ENCODE data around the gene FGGY. TPM values are rescaled to one million over a fixed set of nuclear protein-coding genes. Genes with fewer than 3 reads are reported as not detected.

The FGGY gene
- total and polyA plus RNA-seq, 2 donors (not counting 1 experiment from before 2014, with no cell fraction given): 6.1 to 38.5 TPM

GRCh38 chr1:59477867-59478266 lies 181.0 kb downstream of the FGGY start:
- CTCF ChIA-PET: no interaction called here
- H3K4me3 ChIP-seq (ENCODE audit: control extremely low read depth in 1 of 5, extremely low read depth in 1 of 5, insufficient read depth in 1 of 5, low read depth in 2 of 5, low read length in 4 of 5): no peak overlapping the region
- no peaks in the 10 kb centered on the region for H3K9me3 ChIP-seq (ENCODE audit: control extremely low read depth in 1 of 3, control insufficient read depth in 2 of 3, insufficient read depth in 1 of 3, low read length in 2 of 3)
- H3K79me2 ChIP-seq (ENCODE audit: control insufficient read depth, insufficient read depth, low read length): no peaks in the 10 kb centered on the region
- POLR2A ChIA-PET: no interaction called here
- peaks cover 2 to 3% of the 10 kb centered on the region in 2 donors for H3K4me1 ChIP-seq (ENCODE audit: control insufficient read depth in 2 of 2, insufficient read depth in 2 of 2, low read length in 2 of 2)
- no peak for ATAC-seq (ENCODE audit: low read depth)
- no peaks in the 10 kb centered on the region for H3K36me3 ChIP-seq (replicated peaks in 1 of 2; ENCODE audit: control extremely low read depth in 1 of 2, control insufficient read depth in 1 of 2, extremely low read depth in 1 of 2, insufficient read depth in 2 of 2, low read length in 1 of 2)
- H2AFZ ChIP-seq (ENCODE audit: insufficient read depth, low read depth, low read length, poor library complexity, severe bottlenecking): no peak overlapping the region
- H3K9me3 Mint-ChIP-seq (ENCODE audit: insufficient read depth): no peaks in the 10 kb centered on the region
- no peaks in the 10 kb centered on the region for H4K20me1 ChIP-seq (ENCODE audit: control insufficient read depth, insufficient read depth, low read length, poor library complexity, severe bottlenecking)
- H3K4me3 Mint-ChIP-seq: no peak overlapping the region
- no peak overlapping the region for H3K9ac ChIP-seq (ENCODE audit: low read length)
- peaks cover 12% of the 10 kb centered on the region for H3K4me1 Mint-ChIP-seq
- H3K4me2 ChIP-seq (replicated peaks; ENCODE audit: low read depth, low read length, poor library complexity, severe bottlenecking): no peak overlapping the region
- no peaks in the 10 kb centered on the region for H3K27me3 Mint-ChIP-seq
- WGBS (ENCODE audit: insufficient coverage): 100% methylated on average over 1 of the region's 4 CpGs
- intact Hi-C loops (cut with micrococcal nuclease): no loop called here
- no peak for TF ChIP-seq CTCF (IDR thresholded peaks at IDR 0.05)
- no peak for TF ChIP-seq EZH2 (IDR thresholded peaks at IDR 0.05; ENCODE audit: borderline replicate concordance, insufficient read depth, low read depth, low read length, poor library complexity, severe bottlenecking)
- no peaks in the 10 kb centered on the region for H3K27me3 ChIP-seq (replicated peaks in 1 of 4; ENCODE audit: control extremely low read depth in 1 of 4, control insufficient read depth in 3 of 4, insufficient read depth in 4 of 4, low read length in 3 of 4)
- H3K27ac ChIP-seq (ENCODE audit: low read length in 2 of 2): no peak overlapping the region
- no peak for DNase-seq
- H3K27ac Mint-ChIP-seq: no peak overlapping the region

DNA sequence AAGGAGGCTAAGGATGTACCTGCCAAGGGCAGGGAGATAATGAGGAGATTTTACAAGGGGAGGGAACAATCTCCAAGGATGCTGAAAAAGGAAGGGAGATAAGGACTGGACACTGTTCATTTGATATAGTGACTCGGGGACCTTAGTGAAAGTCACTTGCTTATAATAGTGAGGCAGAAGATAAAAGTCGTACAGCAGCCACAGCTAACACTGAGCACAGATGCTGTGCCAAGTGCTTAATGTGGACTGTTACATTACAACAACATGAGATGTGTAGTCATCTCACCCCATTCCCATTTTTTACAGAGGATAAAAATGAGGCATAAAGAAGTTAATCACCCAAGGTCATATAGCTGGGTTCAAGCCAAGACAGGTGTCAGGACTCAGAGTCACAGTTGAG lies 181.9 kb downstream of the FGGY start:
- Histone ChIP-seq H4K20me1 (ENCODE audit: control insufficient read depth, insufficient read depth, low read length, poor library complexity, severe bottlenecking) (no peaks in the 10 kb centered on the region), H3K4me2 (replicated peaks; ENCODE audit: low read depth, low read length, poor library complexity, severe bottlenecking) (no peak overlapping the region), H3K4me3 (ENCODE audit: control extremely low read depth in 1 of 5, extremely low read depth in 1 of 5, insufficient read depth in 1 of 5, low read depth in 2 of 5, low read length in 4 of 5) (no peak overlapping the region), H2AFZ (ENCODE audit: insufficient read depth, low read depth, low read length, poor library complexity, severe bottlenecking) (no peak overlapping the region), H3K79me2 (ENCODE audit: control insufficient read depth, insufficient read depth, low read length) (no peaks in the 10 kb centered on the region), H3K9me3 (ENCODE audit: control extremely low read depth in 1 of 3, control insufficient read depth in 2 of 3, insufficient read depth in 1 of 3, low read length in 2 of 3) (no peaks in the 10 kb centered on the region), H3K27me3 (replicated peaks in 1 of 4; ENCODE audit: control extremely low read depth in 1 of 4, control insufficient read depth in 3 of 4, insufficient read depth in 4 of 4, low read length in 3 of 4) (no peaks in the 10 kb centered on the region), H3K27ac (ENCODE audit: low read length in 2 of 2) (no peak overlapping the region), H3K36me3 (replicated peaks in 1 of 2; ENCODE audit: control extremely low read depth in 1 of 2, control insufficient read depth in 1 of 2, extremely low read depth in 1 of 2, insufficient read depth in 2 of 2, low read length in 1 of 2) (no peaks in the 10 kb centered on the region), H3K4me1 (ENCODE audit: control insufficient read depth in 2 of 2, insufficient read depth in 2 of 2, low read length in 2 of 2) (peaks cover 11 to 12% of the 10 kb centered on the region in 2 donors), H3K9ac (ENCODE audit: low read length) (no peak overlapping the region)
- DNase-seq (no peak), ATAC-seq (ENCODE audit: low read depth) (no peak)
- no peak overlapping the region for H3K4me3 Mint-ChIP-seq
- POLR2A ChIA-PET: no interaction called here
- no peak overlapping the region for H3K27ac Mint-ChIP-seq
- WGBS (ENCODE audit: insufficient coverage): no CpG with 5 or more reads among the region's 2 CpGs
- no peaks in the 10 kb centered on the region for H3K27me3 Mint-ChIP-seq
- TF ChIP-seq EZH2 (IDR thresholded peaks at IDR 0.05; ENCODE audit: borderline replicate concordance, insufficient read depth, low read depth, low read length, poor library complexity, severe bottlenecking) (no peak), CTCF (IDR thresholded peaks at IDR 0.05) (no peak)
- intact Hi-C loops (cut with micrococcal nuclease): no loop called here
- no peaks in the 10 kb centered on the region for H3K9me3 Mint-ChIP-seq (ENCODE audit: insufficient read depth)
- H3K4me1 Mint-ChIP-seq: peaks cover 22% of the 10 kb centered on the region
- CTCF ChIA-PET: no interaction called here
